KMS-11 (cell line): ENCODE results near the gene VPS35L.

Experiments used
- H2AFZ ChIP-seq: fragments of 200-600 bp; sonication (generic); 2 replicates; pipeline ENCODE4 v1.6.1; 2016; ENCODE audit warnings: antibody characterized with exemption, mixed run types, low read depth
- H3K27ac ChIP-seq: fragments of 200-600 bp; sonication (generic); 2 replicates; pipeline ENCODE4 v1.6.1; 2016; ENCODE audit warnings: mild to moderate bottlenecking, mixed run types
- H3K27me3 ChIP-seq: fragments of 200-600 bp; sonication (generic); 2 replicates; pipeline ENCODE4 v1.6.1; 2017; ENCODE audit warnings: mild to moderate bottlenecking, low read depth, mixed run types, moderate library complexity; ENCODE audit not compliant: insufficient read depth
- H3K36me3 ChIP-seq: fragments of 200-600 bp; sonication (generic); 2 replicates; pipeline ENCODE4 v1.6.1; 2017; ENCODE audit warnings: mild to moderate bottlenecking, mixed run types; ENCODE audit not compliant: insufficient read depth
- H3K4me1 ChIP-seq: fragments of 200-600 bp; sonication (generic); 2 replicates; pipeline ENCODE4 v1.6.1; 2016; ENCODE audit warnings: mild to moderate bottlenecking, low read depth, mixed run types; ENCODE audit not compliant: poor library complexity, severe bottlenecking
- H3K4me2 ChIP-seq: fragments of 200-600 bp; sonication (generic); 2 replicates; pipeline ENCODE4 v1.7.0; 2016; ENCODE audit warnings: mild to moderate bottlenecking, mixed run types
- H3K4me3 ChIP-seq: fragments of 200-600 bp; sonication (generic); IDR thresholded peaks from 2 replicates; pipeline ENCODE4 v1.6.1; 2017; ENCODE audit warnings: low read depth, low read length, mixed read lengths; ENCODE audit not compliant: insufficient read depth
- H3K79me2 ChIP-seq: fragments of 200-600 bp; sonication (generic); 2 replicates; pipeline ENCODE4 v1.6.1; 2016; ENCODE audit warnings: low read depth, mixed run types; ENCODE audit not compliant: insufficient read depth
- H3K9ac ChIP-seq: fragments of 200-600 bp; sonication (generic); 2 replicates; pipeline ENCODE4 v1.6.1; 2016; ENCODE audit warnings: mild to moderate bottlenecking, mixed run types
- H4K20me1 ChIP-seq: fragments of 200-600 bp; sonication (generic); 2 replicates; pipeline ENCODE4 v1.6.1; 2016; ENCODE audit warnings: mild to moderate bottlenecking, mixed run types; ENCODE audit not compliant: insufficient read depth
- TF ChIP-seq, protein P1 (sequence below): fragments of 200-600 bp; sonication (generic); conservative IDR thresholded peaks from 2 replicates; pipeline ENCODE4 v1.6.1; 2017; ENCODE audit warnings: low read depth, mild to moderate bottlenecking, antibody characterized with exemption, low read length, moderate library complexity, mixed read lengths

The VPS35L gene

DNA sequence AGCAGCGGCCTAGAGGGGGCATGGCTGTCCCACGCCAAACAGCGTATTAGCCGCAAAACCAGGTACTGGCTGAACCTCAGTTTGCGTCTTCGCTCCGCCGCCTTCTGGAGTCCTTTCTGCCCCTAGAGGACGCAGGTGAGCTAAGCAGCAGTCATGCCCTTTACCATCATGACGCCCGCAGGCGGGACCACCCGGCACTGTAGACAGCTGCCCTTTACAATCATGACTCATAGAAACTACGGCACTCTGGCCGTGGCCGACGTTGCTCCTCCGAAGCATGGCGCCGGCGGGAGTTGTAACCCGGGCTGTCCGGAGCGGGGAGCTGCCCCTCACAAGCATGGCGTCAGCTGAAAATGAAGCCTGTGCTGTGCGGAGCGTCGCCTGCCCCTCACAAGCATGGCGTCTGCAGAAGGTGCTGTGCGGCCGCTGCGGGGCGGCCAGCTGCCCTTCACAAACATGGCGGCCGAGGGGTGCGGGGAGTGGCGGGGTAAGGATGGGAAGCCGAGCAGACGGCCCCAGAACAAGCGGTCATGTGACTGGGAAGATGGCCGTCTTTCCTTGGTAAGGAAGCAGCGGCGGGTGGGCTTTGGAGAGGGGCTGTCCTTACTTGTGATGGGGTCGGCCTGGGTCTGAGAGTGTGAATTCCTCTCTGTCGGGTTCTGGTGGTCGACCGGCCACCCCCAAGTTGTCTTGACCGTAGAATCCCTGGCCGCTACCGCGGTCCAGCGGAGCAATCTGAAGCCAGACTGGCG is at the start of gene VPS35L:
VPS35L (plus strand) TSS at position 518 of the 752 bp plus-strand sequence; CDS start at position 545, 27 bp downstream.
- H3K4me2 ChIP-seq: peak within 1 kb of the TSS; percentile 87
- peak within 1 kb of the TSS; percentile 73 for H3K9ac ChIP-seq
- TF ChIP-seq, protein P1, sequence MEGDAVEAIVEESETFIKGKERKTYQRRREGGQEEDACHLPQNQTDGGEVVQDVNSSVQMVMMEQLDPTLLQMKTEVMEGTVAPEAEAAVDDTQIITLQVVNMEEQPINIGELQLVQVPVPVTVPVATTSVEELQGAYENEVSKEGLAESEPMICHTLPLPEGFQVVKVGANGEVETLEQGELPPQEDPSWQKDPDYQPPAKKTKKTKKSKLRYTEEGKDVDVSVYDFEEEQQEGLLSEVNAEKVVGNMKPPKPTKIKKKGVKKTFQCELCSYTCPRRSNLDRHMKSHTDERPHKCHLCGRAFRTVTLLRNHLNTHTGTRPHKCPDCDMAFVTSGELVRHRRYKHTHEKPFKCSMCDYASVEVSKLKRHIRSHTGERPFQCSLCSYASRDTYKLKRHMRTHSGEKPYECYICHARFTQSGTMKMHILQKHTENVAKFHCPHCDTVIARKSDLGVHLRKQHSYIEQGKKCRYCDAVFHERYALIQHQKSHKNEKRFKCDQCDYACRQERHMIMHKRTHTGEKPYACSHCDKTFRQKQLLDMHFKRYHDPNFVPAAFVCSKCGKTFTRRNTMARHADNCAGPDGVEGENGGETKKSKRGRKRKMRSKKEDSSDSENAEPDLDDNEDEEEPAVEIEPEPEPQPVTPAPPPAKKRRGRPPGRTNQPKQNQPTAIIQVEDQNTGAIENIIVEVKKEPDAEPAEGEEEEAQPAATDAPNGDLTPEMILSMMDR: peak; percentile 73
- H2AFZ ChIP-seq: peak within 1 kb of the TSS; percentile 90
- no peaks in the 10 kb centered on the region for H3K27me3 ChIP-seq
- H3K36me3 ChIP-seq: no peaks in the 10 kb centered on the region
- H3K4me3 ChIP-seq: no peak within 1 kb of the TSS
- H3K79me2 ChIP-seq: no peaks in the 10 kb centered on the region
- H3K27ac ChIP-seq: peak within 1 kb of the TSS; percentile 55
- peaks cover 4% of the 10 kb centered on the region for H3K4me1 ChIP-seq
- H4K20me1 ChIP-seq: no peaks in the 10 kb centered on the region

DNA sequence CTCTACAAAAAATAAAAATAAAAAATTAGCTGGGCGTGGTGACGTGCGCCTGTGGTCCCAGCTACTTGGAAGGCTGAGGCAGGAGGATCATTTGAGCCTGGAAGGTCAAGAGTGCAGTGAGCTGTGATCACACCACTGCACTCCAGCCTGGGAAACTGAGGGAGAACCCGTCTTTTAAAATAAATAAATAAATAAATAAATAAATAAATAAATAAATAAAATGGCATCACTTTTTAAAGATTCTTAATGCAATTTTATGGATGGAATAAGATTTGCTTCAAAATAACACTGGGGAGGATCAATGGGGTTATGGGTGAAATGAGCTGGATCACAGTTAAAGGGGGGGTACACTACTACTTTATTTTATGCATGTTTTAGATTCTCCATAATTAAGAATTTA is 48.5 kb upstream of the VPS35L start:
- TF ChIP-seq, protein P1: no peak
- H3K9ac ChIP-seq: no peak overlapping the region
- no peaks in the 10 kb centered on the region for H3K27me3 ChIP-seq
- no peak overlapping the region for H3K27ac ChIP-seq
- H4K20me1 ChIP-seq: no peaks in the 10 kb centered on the region
- no peaks in the 10 kb centered on the region for H3K36me3 ChIP-seq
- H3K4me2 ChIP-seq: no peak overlapping the region
- H3K79me2 ChIP-seq: no peaks in the 10 kb centered on the region
- H2AFZ ChIP-seq: no peak overlapping the region
- no peaks in the 10 kb centered on the region for H3K4me1 ChIP-seq
- no peak overlapping the region for H3K4me3 ChIP-seq

GRCh38 chr16:19507867-19508266 is 47.6 kb upstream of the VPS35L start:
- no peaks in the 10 kb centered on the region for H3K4me1 ChIP-seq
- H3K27me3 ChIP-seq: no peaks in the 10 kb centered on the region
- no peaks in the 10 kb centered on the region for H4K20me1 ChIP-seq
- H2AFZ ChIP-seq: no peak overlapping the region
- H3K27ac ChIP-seq: no peak overlapping the region
- TF ChIP-seq, protein P1: no peak
- no peak overlapping the region for H3K9ac ChIP-seq
- no peak overlapping the region for H3K4me2 ChIP-seq
- H3K79me2 ChIP-seq: no peaks in the 10 kb centered on the region
- H3K36me3 ChIP-seq: no peaks in the 10 kb centered on the region
- H3K4me3 ChIP-seq: no peak overlapping the region

DNA sequence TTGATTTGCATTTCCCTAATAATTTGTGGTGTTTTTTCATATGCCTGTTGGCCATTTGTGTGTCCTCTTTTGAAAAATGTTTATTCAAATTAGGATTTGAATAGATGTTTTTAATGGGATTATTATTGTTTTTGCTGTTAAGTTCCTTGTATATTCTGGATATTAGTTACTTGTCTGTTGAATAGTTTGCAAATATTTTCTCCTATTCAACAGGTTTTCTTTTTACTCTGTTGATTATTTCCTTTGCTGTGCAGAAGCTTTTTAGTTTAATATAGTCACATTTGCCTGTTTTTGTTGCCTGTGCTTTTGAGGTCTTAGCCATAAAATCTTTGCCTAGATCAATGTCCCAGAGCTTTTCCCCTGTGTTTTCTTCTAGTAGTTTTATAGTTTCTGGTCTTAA is 43.2 kb upstream of the VPS35L start:
- TF ChIP-seq, protein P1: no peak
- Histone ChIP-seq H3K36me3 (peaks cover 8% of the 10 kb centered on the region; the same call in 1 of the 2 replicates), H3K27me3 (no peaks in the 10 kb centered on the region), H3K9ac (no peak overlapping the region), H2AFZ (no peak overlapping the region), H3K27ac (no peak overlapping the region), H3K79me2 (no peaks in the 10 kb centered on the region), H3K4me3 (no peak overlapping the region), H3K4me1 (peaks cover 6% of the 10 kb centered on the region), H4K20me1 (no peaks in the 10 kb centered on the region), H3K4me2 (no peak overlapping the region)
